OCI-LY1 (cell line): ENCODE data around the gene CMIP.

ENCODE experiments used
- CTCF ChIP-seq: fragments of 200-600 bp; sonication (generic), shearing (Covaris generic); IDR thresholded peaks from 2 replicates; pipeline ENCODE4 v1.5.1; 2017; ENCODE audit warnings: mild to moderate bottlenecking, antibody characterized with exemption, low read length, moderate library complexity, mixed read lengths
- EZH2 ChIP-seq: fragments of 200-600 bp; sonication (generic), shearing (Covaris generic); IDR thresholded peaks from 2 replicates; pipeline ENCODE4 v1.8.0; 2017; ENCODE audit warnings: borderline replicate concordance, mixed run types, mild to moderate bottlenecking, antibody characterized with exemption, low read length, moderate library complexity, mixed read lengths

DNA sequence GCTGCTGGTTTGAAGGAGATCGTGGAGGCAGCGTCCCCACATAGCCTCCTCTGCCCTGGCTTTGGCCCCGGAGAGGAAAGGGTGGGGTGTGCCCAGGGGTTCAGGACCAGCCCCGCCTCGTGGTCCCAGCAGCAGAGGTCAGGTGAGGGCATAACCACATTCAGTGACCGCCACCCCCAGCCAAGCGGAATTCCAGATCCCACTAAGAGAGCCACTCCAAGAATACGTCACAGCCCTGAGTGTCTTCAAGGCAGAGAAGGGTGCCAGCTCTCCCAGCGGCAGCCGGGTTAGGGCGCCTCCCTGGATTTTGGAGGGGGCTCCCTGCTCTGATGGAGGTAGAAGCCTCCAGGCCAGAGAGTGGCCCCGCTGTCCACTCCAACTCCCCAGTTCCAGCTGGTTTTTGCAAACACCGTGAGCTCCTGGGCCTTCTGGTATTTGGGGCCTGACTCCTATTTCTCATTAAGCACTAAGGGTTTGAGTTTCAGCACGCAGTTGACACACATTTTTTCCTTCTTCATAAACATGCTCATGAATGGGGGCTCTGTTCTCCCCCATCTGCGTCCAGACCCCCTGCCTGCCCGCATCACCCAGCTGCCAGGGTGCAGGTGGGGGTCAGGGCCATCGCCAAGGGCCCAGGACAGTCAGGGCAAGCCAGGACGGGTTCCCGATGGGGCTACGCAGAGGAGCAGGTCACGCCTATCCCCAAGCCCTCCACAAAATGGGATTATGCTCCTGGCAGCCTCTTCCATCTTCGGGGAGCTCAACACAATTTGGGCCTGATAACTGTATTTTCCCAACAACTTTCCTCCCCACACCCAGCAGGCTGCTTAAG lies 236.1 kb downstream of the CMIP start:
- TF ChIP-seq CTCF (no peak), EZH2 (no peak)
